GM21360 (cell line): ENCODE results near the gene LY6G6C.

Experiments used
- ATAC-seq: cut with Tn5 transposase; IDR thresholded peaks from one replicate; pipeline ENCODE4 v1.9.1; 2021; ENCODE audit warnings: mild to moderate bottlenecking, moderate library complexity; ENCODE audit not compliant: unreplicated experiment

LY6G6C gene

DNA sequence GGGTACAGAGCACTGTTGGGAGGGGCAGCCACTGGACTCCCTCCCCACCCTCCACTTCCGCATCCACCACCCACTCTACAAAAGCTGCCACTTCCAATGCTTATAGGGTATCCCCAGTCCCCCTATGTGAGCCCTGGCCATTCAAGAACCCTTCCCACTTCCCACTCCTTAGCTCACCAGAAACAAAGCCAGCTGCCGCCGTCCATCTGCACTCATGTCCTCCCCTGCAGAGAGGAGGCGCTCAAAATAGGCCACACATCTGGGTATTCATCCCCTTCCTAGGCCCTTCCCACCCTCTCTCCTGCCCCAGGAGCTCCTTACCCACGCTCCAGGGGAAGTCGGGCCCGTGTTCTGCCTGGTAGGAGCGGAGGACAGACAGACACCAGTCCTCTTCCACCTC, 34.2 kb downstream of the LY6G6C start:
- ATAC-seq, result no peak

DNA sequence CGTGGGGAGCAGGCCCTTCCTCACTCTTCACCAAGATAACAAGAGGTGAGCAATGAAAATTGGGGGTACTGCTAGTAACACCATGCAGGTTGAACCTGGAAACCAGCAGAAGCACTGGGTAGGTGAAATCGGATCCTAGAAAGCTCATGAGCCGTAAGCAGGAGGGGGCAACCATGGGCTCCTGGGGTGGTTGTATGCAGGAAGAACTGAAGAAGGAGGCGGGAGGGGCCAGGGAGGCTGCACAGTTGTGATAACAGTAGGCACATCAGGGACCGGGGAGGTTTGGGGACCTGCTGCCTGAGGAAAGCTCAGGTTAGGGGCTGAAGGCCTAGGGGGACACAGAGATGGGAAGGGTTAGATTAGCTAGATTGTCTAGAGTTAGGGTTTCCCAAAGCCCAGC, 35.1 kb downstream of the LY6G6C start:
- no peak for ATAC-seq

DNA sequence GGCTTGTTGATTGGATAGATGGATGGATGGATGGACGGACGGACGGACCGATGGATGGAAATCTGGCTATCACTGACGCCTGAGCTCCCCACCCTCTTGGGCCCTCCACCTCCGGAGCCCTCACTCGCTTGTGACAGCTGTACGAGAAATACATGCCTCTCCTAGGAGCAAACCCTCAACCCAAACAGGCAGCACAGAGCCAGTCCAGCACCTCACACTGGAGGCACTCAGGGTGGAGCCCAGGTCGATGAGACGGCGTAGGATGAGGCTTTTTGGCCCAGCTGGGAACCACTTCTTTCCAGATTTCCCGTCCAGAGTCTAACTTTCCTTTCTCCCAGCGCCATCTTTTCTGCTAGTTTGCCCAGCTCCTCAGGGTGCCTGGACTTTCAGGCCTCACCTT, 38.0 kb downstream of the LY6G6C start:
- ATAC-seq, result no peak

DNA sequence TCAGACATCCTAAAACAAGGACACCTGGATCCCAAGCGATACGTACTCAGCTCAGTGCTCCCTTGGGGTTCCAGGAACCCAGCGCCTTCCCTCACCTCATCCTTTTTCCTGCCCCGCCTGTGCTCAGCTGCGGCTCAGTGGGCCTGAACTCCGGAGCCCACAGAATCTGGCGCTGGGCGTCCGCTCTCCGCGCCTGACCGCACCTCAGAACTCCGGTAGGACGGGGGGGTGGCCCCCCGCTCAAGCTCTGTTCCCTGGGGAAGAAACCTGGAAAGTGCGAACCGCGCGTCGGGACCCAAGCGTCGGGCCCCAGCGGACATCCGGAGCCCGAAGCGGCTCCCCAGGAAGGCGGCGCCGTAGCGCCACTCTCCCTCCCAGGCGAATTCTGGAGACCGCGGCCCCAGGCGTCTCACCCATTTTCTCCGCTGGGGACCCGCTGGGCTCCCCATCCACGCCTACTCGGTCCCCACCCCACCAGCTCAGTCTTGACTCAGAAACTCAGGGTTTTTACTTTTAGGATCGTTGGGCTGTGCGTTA, 40.3 kb downstream of the LY6G6C start:
- no peak for ATAC-seq

DNA sequence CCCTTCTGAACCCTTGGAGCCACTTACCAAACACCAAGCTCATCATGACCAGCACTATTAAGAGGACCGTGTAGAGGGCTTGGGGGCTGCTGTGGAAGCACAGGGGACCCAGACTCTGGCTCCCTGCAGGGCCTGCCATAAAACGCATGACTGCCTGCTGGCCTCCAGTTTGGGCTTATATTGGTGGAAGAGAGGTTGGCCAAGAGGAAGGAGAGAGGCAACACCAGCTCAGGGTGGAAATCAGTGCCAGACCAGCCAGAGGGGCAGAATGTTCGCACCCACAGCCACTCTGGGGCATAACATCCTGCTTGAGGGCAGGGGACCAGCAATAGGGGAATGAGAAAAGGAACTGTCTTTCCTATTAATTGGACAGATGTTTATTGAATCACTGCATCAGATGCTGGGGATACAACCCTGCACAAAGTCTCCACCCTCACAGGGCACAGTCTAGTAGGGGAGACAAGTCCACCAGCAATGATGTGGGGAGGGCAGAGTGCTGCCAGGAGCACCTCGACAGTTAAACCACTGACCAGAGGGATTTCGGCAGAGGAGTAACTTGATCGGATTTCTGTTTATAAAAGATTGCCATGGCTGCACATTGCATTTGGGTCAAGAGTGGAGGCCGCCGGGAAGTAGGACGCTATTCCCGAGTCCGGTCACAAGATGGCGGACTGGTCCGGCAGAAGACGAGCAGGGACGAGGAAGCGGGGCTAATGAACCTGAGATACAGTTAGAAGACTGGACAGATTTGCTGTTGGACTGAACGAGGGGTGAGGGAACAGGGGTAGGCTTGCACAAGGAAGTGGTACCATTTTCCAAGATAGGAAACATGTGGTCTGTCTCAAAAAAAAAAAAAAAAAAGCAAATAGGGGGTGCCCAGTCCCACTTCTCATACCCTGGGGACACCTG, 41.1 kb downstream of the LY6G6C start, which contains the start of gene LY6G5C:
LY6G5C (minus strand) TSS at position 842 of the 909 bp plus-strand sequence; CDS start at position 148, 694 bp downstream.
- no peak for ATAC-seq

DNA sequence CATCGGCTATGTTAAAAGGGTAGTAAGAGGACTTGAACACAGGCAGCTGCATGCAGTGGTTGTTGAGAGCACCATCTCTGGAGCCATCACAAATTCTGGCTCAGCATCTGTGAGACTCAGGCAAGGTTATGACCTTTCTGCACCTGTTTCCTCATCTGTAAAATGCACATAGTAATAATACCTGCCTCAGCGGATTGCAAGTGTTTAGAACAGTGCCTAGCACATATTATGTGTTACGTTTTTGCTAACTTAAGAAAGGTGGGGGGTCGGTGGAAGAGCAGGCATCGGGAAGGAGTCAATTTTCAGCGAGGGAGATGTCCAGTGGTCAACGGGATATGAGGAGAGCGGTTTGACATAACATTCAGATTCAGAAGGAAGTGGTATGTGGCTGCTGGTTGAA, 43.6 kb downstream of the LY6G6C start:
- ATAC-seq, result no peak

DNA sequence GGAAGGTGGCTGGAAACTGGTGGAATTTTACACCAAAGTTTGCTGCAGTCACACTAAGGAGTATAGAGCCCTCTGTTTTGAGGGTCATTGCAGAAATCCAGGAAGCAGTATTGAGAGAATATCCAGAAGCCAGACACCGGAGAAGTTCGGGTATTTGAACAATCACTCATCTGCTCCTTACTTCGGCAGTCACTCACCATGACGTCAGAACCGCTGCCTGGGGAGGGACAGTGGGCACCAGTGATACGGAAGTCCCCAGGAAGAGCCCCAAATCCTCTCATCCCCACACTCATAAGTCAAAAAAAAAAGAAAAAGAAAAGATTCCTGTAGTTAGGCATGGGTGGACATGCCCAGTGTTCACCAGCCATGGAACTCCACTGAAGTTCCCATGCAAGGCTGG, 44.6 kb downstream of the LY6G6C start:
- ATAC-seq, result no peak

DNA sequence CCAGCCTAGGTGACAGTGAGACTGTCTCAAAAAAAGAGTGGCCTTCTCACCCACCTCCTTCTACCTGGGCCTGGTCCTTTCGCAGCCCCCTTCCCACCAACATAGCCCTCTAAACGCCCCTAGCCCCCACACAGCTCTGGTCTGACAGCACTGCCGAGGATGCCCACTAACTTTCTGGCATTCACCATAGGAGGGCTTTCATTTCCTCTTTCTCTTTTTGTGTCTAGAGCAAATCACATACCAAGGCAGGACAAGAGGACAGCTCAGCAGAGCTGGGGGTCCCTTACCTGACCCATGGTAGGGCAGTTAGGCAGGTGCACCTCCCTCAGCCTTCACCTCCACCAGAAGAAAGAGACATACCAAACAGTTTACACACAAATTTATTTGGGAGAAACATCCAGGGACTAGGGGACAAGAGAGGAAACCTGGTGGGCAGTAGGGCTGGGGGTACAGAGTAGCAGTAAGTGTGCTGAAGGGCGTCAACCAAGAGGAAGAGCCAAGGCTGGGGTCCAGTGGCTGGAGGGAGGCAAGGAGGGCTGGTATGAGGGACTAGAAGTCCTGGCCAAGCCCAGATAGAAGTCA, 45.1 kb downstream of the LY6G6C start:
- ATAC-seq, result no peak

DNA sequence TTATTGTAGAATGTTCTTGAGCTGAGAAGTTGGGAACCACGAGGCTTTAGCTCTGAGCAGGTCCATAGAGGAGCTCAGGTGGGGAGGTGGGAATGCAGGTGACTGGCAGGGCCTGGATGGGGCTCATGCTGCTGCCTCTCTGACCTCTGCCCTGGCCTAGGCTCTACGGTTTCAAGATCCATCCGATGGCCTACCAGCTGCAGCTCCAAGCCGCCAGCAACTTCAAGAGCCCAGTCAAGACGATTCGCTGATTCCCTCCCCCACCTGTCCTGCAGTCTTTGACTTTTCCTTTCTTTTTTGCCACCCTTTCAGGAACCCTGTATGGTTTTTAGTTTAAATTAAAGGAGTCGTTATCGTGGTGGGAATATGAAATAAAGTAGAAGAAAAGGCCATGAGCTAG, 51.9 kb downstream of the LY6G6C start, which contains the start of gene LY6G5B:
LY6G5B (plus strand) TSS at position 301 of the 400 bp plus-strand sequence. CDS start 975 bp downstream, outside the sequence.
- ATAC-seq, result no peak
